Lower leg skin (tissue), 4 donors: ENCODE data around the gene ALG12. TPM values are rescaled to one million over a fixed set of nuclear protein-coding genes. Genes with fewer than 3 reads are reported as not detected.

Experiments used
- DNase-seq, 2 donors: peaks; one replicate each; pipeline ENCODE4 v3.0.0-alpha.2; 2019; ENCODE audit warnings: low spot score in 2 of 2
- H3K4me3 ChIP-seq: fragments of 200-600 bp; sonication (generic); 2 replicates; pipeline ENCODE4 v1.5.1; 2017; ENCODE audit warnings: mild to moderate bottlenecking, low read depth; ENCODE audit not compliant: poor library complexity, severe bottlenecking
- POLR2A ChIP-seq, 2 donors: fragments of 450-650 bp; IDR thresholded peaks; one replicate each; pipeline ENCODE4 v1.6.1; 2016 to 2017; ENCODE audit warnings: antibody characterized with exemption in 2 of 2, mild to moderate bottlenecking in 1 of 2, moderate library complexity in 1 of 2
- WGBS, 2 donors: methylation state at CpG; one replicate each; pipeline ENCODE4 v1.1.5; 2018; 5-methylcytosine and 5-hydroxymethylcytosine counted together
- intact Hi-C: fragments of 100-400 bp; cut with DNase I; formaldehyde crosslinking; loops from one replicate; pipeline ENCODE4 v1.15.0; 2023; ENCODE audit warnings: low total_unique reads
- total RNA-seq, 4 donors: library from RNA; depleted of rRNA; stranded (reverse); fragments of >200 nt; gene quantifications; one replicate each; pipeline ENCODE4 v1.1.0, GENCODE V29; 2016
- TF ChIP-seq, protein P1 (sequence below), 3 donors: fragments of 450-650 bp; IDR thresholded peaks; one replicate each; pipeline ENCODE4 v1.5.1; 2016; ENCODE audit warnings: antibody characterized with exemption in 3 of 3, mild to moderate bottlenecking in 3 of 3, moderate library complexity in 2 of 3

Gene ALG12
- total RNA-seq, 4 donors from 2014 or later: 7.5 to 25.6 (median 16.1) TPM

GRCh38 chr22:49882519-49883293 lies 35.5 kb downstream of the ALG12 start:
- no peak overlapping the region for H3K4me3 ChIP-seq
- intact Hi-C loops: no loop called here
- WGBS, 2 donors: 89 to 90% methylated on average over 21 of the region's 21 CpGs
- TF ChIP-seq, protein P1, sequence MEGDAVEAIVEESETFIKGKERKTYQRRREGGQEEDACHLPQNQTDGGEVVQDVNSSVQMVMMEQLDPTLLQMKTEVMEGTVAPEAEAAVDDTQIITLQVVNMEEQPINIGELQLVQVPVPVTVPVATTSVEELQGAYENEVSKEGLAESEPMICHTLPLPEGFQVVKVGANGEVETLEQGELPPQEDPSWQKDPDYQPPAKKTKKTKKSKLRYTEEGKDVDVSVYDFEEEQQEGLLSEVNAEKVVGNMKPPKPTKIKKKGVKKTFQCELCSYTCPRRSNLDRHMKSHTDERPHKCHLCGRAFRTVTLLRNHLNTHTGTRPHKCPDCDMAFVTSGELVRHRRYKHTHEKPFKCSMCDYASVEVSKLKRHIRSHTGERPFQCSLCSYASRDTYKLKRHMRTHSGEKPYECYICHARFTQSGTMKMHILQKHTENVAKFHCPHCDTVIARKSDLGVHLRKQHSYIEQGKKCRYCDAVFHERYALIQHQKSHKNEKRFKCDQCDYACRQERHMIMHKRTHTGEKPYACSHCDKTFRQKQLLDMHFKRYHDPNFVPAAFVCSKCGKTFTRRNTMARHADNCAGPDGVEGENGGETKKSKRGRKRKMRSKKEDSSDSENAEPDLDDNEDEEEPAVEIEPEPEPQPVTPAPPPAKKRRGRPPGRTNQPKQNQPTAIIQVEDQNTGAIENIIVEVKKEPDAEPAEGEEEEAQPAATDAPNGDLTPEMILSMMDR (IDR thresholded peaks at IDR 0.05): no peak
- TF ChIP-seq POLR2A (IDR thresholded peaks at IDR 0.05): no peak
- DNase-seq: no peak

DNA sequence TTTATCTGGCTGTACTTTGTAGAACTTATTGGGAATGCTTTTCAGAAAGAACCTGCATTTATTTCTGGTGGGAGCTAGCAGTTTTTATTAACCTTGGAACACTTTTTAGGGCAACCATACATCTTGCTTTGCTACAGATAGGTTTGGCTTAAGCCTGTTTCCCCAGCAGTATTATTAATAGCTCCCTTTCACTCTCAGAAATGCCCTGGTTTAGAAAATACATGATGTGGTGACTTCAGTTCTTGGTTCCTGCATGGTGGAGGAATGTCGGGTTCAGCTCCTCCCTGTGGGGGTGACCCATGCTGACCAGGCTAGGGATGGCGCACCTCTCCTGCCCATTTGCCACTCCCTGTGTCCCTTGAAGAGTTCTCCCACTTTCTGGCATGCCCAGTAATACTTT lies 36.4 kb downstream of the ALG12 start:
- WGBS, 2 donors: 94 to 100% methylated on average over 2 of the region's 2 CpGs
- DNase-seq: no peak
- H3K4me3 ChIP-seq: no peak overlapping the region
- no peak for TF ChIP-seq POLR2A (IDR thresholded peaks at IDR 0.05)
- TF ChIP-seq, protein P1 (IDR thresholded peaks at IDR 0.05): no peak
- intact Hi-C loops: no loop called here

DNA sequence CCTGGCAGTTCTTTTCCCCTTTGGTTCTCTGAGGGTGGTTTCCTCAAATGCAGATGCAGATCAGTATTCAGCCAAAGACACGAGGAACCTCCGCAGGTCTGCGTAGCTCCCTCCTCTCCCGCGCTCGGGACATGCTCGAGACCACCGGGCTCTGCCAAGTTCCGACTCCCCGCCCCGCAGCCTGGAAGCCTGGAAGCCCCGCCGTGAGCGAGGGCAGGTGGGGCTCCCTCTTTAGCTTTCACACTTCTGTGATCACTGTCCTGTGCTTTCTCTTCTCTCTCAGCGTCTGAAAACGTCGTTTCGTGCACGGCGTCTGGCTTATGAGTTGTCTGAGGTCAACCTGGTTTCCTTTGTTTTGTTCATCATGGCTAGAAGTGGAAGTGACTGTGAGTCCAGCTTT lies 38.0 kb downstream of the ALG12 start:
- no peak overlapping the region for H3K4me3 ChIP-seq
- no peak for DNase-seq
- TF ChIP-seq POLR2A (IDR thresholded peaks at IDR 0.05): no peak
- TF ChIP-seq, protein P1 (IDR thresholded peaks at IDR 0.05): no peak
- 79 to 81% methylated on average over 20 of the region's 20 CpGs for WGBS, 2 donors
- intact Hi-C loops: no loop called here

- TF ChIP-seq, protein P1 (IDR thresholded peaks at IDR 0.05): no peak
- no peak for TF ChIP-seq POLR2A (IDR thresholded peaks at IDR 0.05)
- no peak overlapping the region for H3K4me3 ChIP-seq
- DNase-seq: no peak
- intact Hi-C loops: no loop called here
- WGBS, 2 donors: 93 to 98% methylated on average over 9 of the region's 9 CpGs
These were observed 38.4 kb downstream of the ALG12 start for GRCh38 chr22:49879871-49880270.

- TF ChIP-seq POLR2A (IDR thresholded peaks at IDR 0.05): no peak
- TF ChIP-seq, protein P1 (IDR thresholded peaks at IDR 0.05): no peak
- no peak overlapping the region for H3K4me3 ChIP-seq
- 97 to 98% methylated on average over 8 of the region's 8 CpGs for WGBS, 2 donors
- no peak for DNase-seq
- intact Hi-C loops: no loop called here
These were observed 40.0 kb downstream of the ALG12 start for GRCh38 chr22:49878206-49878605.

GRCh38 chr22:49877642-49878041 lies 40.6 kb downstream of the ALG12 start:
- intact Hi-C loops: no loop called here
- TF ChIP-seq, protein P1 (IDR thresholded peaks at IDR 0.05): no peak
- WGBS, 2 donors: 99% methylated on average over 7 of the region's 7 CpGs
- no peak for DNase-seq
- no peak overlapping the region for H3K4me3 ChIP-seq
